ENCODE data around the gene MRPL34. TPM values are rescaled to one million over a fixed set of nuclear protein-coding genes. Genes with fewer than 3 reads are reported as not detected.

The MRPL34 gene
- total RNA-seq, 4 donors from 2014 or later = 117 to 211 (median 135) TPM

GRCh38 chr19:17327068-17327653, 21.5 kb downstream of the MRPL34 start:
- TF ChIP-seq CTCF (IDR thresholded peaks at IDR 0.05; ENCODE audit: low read depth) = no peak

GRCh38 chr19:17327654-17328516, 22.2 kb downstream of the MRPL34 start:
- TF ChIP-seq CTCF (IDR thresholded peaks at IDR 0.05; ENCODE audit: low read depth) = no peak

DNA sequence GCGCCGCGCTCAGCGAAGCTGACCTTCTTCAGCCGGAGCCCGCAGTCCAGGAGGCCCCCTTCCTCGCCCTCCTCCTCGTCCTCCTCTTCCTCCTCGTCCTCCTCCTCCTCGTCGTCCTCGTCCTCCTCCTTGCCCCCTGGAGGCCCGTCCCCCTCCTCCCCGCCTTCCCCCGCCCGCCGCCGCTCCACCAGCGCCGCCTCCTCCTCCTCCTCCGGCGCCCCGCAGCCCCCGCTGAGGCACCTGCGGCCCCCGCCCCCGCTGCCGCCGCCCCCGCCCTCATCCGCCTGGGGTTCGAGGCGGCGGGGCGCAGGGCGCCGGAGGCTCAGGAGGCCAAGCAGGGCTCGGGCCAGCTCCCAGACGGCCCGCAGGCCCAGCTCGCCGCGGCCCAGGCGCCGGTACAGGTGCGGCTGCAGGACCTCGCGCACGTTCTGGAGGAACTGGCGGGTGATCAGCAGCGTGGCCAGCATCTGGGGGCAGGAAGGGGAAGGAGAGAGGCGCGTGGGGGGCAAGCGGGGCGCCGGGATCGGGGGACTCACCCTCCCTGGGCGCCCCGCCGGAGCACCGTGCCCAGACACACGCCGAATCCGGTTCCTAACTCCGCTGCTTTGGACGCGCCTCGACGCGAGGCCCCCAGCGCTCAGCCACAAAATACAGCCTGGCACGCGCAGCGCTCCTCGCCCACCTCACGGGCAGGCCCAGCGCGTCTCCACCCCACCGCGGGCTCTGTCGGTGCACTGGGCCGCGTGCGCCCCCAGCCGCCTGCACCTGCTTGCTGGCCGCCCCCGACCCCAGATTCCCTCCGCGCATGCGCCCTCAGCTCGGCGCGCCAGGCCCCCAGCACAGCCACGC, 23.1 kb downstream of the MRPL34 start:
- no peak for TF ChIP-seq CTCF (IDR thresholded peaks at IDR 0.05; ENCODE audit: low read depth)

DNA sequence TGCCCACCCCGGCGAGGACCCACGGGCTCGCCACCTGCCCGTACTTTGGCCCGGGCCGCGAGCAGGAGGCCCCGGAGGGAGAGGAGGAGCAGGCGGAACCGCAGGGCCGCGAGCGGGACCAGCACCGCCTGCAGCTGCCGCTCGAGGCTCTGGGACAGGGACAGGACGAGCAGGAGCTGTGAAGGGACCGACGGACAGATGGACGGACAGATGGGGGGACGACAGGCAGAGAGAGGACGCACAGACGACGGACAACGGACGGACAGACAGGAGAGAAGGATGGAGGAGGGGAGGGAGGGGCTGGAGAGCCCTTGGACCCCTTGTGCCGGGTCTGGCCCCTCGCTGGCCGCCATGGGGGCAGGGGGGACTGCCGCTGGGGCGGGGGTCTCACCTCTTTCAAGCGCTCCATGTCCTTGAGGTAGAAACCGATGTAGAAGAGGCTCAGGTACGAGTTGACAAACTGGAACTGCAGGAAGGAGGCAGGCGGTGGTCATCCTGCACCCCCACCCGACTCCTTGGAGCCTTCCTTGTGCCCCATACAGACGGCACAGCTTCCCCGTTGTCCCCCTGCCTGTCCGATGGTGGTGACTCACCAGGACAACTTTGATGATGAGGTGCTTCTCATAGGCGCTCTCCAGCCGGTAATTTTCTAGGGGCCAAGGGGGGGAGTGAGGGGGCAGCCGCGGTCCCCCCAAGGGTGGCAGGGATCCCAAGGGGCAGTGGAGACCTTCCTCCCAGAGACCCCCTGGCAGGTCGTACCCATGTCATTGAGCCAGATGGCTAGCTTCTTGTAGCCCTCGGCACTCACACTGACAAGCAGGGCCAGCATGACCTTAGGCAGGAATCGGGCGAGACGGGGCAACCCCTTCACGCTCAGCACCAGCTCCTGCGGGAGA, 23.9 kb downstream of the MRPL34 start:
- TF ChIP-seq CTCF (IDR thresholded peaks at IDR 0.05; ENCODE audit: low read depth) = no peak

- TF ChIP-seq CTCF (IDR thresholded peaks at IDR 0.05; ENCODE audit: low read depth) = no peak
Observed at GRCh38 chr19:17330262-17331044, 24.8 kb downstream of the MRPL34 start.

GRCh38 chr19:17331045-17331558, 25.4 kb downstream of the MRPL34 start:
- no peak for TF ChIP-seq CTCF (IDR thresholded peaks at IDR 0.05; ENCODE audit: low read depth)
